SK-N-SH (cell line): Measurements from ENCODE around the gene DNAJB12. TPM values are rescaled to one million over a fixed set of nuclear protein-coding genes. Genes with fewer than 3 reads are reported as not detected.

Experiments
- CTCF ChIA-PET: fragments of 300-600, 350-600 bp; formaldehyde crosslinking; extraction: SDS; loops from one replicate; lab custom pipeline; 2021; lab: Yijun Ruan, JAX
- POLR2A ChIA-PET: fragments of 350-600 bp; sonication (Branson Sonifier 250); formaldehyde crosslinking; extraction: SDS; loops from one replicate; lab custom pipeline; 2020; ENCODE audit warnings: antibody characterized with exemption, inconsistent platforms; lab: Yijun Ruan, JAX
- DNase-seq: peaks from one replicate; pipeline ENCODE4 v3.0.0; 2012
- H2AFZ ChIP-seq: fragments of 200-600 bp; sonication (generic); 2 replicates; pipeline ENCODE4 v1.8.1; 2016; ENCODE audit warnings: antibody characterized with exemption, mild to moderate bottlenecking, low read depth
- H3F3A ChIP-seq: fragments of 200-600 bp; sonication (generic); replicated peaks from 2 replicates; pipeline ENCODE3; 2016; ENCODE audit warnings: antibody characterized with exemption, mild to moderate bottlenecking; ENCODE audit not compliant: insufficient read depth
- H3K27ac ChIP-seq, 2 experiments: fragments of 200-500 bp in 1 of 2; fragments of 200-600 bp in 1 of 2; sonication (Bioruptor generic) in 1 of 2; sonication (generic), shearing (Covaris generic) in 1 of 2; 2 replicates each; pipeline versions ENCODE4 v1.5.1 to v1.6.1; 2014 to 2016; ENCODE audit warnings: low read depth in 2 of 2, inconsistent platforms in 1 of 2, low read length in 1 of 2, mild to moderate bottlenecking in 1 of 2, mixed read lengths in 1 of 2
- H3K27me3 ChIP-seq: fragments of 200-600 bp; sonication (generic), shearing (Covaris generic); 2 replicates; pipeline ENCODE4 v1.6.1; 2016; ENCODE audit warnings: mixed run types; ENCODE audit not compliant: insufficient read depth
- H3K36me3 ChIP-seq, 2 experiments: fragments of 200-500 bp in 1 of 2; fragments of 200-600 bp in 1 of 2; sonication (Bioruptor generic) in 1 of 2; sonication (generic) in 1 of 2; replicated peaks in 1 of 2; 2 replicates each; pipeline versions ENCODE3 to v1.5.1; 2014 to 2016; ENCODE audit warnings: low read length in 1 of 2, mild to moderate bottlenecking in 1 of 2; ENCODE audit not compliant: insufficient read depth in 2 of 2, control insufficient read depth in 1 of 2
- H3K4me1 ChIP-seq, 2 experiments: fragments of 200-500 bp in 1 of 2; fragments of 200-600 bp in 1 of 2; sonication (Bioruptor generic) in 1 of 2; sonication (generic), shearing (Covaris generic) in 1 of 2; 2 replicates each; pipeline versions ENCODE4 v1.5.1 to v1.6.1; 2014 to 2016; ENCODE audit warnings: low read depth in 1 of 2, low read length in 1 of 2, mixed run types in 1 of 2; ENCODE audit not compliant: insufficient read depth in 2 of 2, control insufficient read depth in 1 of 2
- H3K4me2 ChIP-seq: fragments of 200-600 bp; sonication (generic), shearing (Covaris generic); 2 replicates; pipeline ENCODE4 v1.6.1; 2017; ENCODE audit warnings: mixed run types
- H3K4me3 ChIP-seq, 2 experiments: fragments of 200-500 bp in 1 of 2; fragments of 200-600 bp in 1 of 2; sonication (Bioruptor generic) in 1 of 2; sonication (generic), shearing (Covaris generic) in 1 of 2; 2 replicates each; pipeline versions ENCODE4 v1.5.1 to v1.8.1; 2014 to 2016; ENCODE audit warnings: low read depth in 2 of 2, inconsistent platforms in 1 of 2, low read length in 1 of 2, mild to moderate bottlenecking in 1 of 2, mixed read lengths in 1 of 2, moderate library complexity in 1 of 2
- H3K79me2 ChIP-seq: fragments of 200-600 bp; sonication (generic); 2 replicates; pipeline ENCODE4 v1.8.1; 2017; ENCODE audit warnings: mild to moderate bottlenecking; ENCODE audit not compliant: insufficient read depth
- H3K9ac ChIP-seq: fragments of 200-600 bp; sonication (generic); 2 replicates; pipeline ENCODE4 v1.6.1; 2017; ENCODE audit warnings: mixed run types
- H3K9me2 ChIP-seq: fragments of 200-600 bp; sonication (generic); 2 replicates; pipeline ENCODE4 v1.6.1; 2017; ENCODE audit warnings: mixed run types
- H3K9me3 ChIP-seq: fragments of 200-600 bp; sonication (generic); 2 replicates; pipeline ENCODE4 v1.6.1; 2017; ENCODE audit warnings: mixed run types, mild to moderate bottlenecking, moderate library complexity
- H4K20me1 ChIP-seq: fragments of 200-600 bp; sonication (generic); 2 replicates; pipeline ENCODE4 v1.6.1; 2017; ENCODE audit warnings: mild to moderate bottlenecking, mixed run types; ENCODE audit not compliant: insufficient read depth
- FOSL2 ChIP-seq: IDR thresholded peaks from 2 replicates; pipeline ENCODE4 v1.4.0; 2012; ENCODE audit warnings: low read depth, mild to moderate bottlenecking, moderate library complexity, borderline replicate concordance
- FOXM1 ChIP-seq: IDR thresholded peaks from 2 replicates; pipeline ENCODE4 v1.4.0; 2012; ENCODE audit warnings: low read depth, mild to moderate bottlenecking
- JUND ChIP-seq: IDR thresholded peaks from 2 replicates; pipeline ENCODE4 v1.4.0; 2012
- MXI1 ChIP-seq: IDR thresholded peaks from 2 replicates; pipeline ENCODE4 v1.6.1; 2012; ENCODE audit warnings: mild to moderate bottlenecking, low read depth, low read length, improper control_type of control experiment
- NRF1 ChIP-seq: IDR thresholded peaks from 2 replicates; pipeline ENCODE4 v1.6.1; 2012; ENCODE audit warnings: low read depth, mild to moderate bottlenecking, low read length
- POLR2AphosphoS5 ChIP-seq: IDR thresholded peaks from 2 replicates; pipeline ENCODE4 v1.6.1; 2012; ENCODE audit warnings: low read depth, low read length
- RAD21 ChIP-seq: IDR thresholded peaks from 2 replicates; pipeline ENCODE4 v1.6.1; 2012; ENCODE audit warnings: mild to moderate bottlenecking, low read length
- RXRA ChIP-seq: IDR thresholded peaks from 2 replicates; pipeline ENCODE4 v1.4.0; 2012; ENCODE audit warnings: low read depth, mild to moderate bottlenecking, borderline replicate concordance
- SMC3 ChIP-seq: IDR thresholded peaks from 2 replicates; pipeline ENCODE4 v1.6.1; 2012; ENCODE audit warnings: low read depth, low read length, improper control_type of control experiment
- TAF1 ChIP-seq: IDR thresholded peaks from 2 replicates; pipeline ENCODE4 v1.6.1; 2012; ENCODE audit warnings: low read depth, mild to moderate bottlenecking, low read length, moderate library complexity, borderline replicate concordance
- TEAD4 ChIP-seq: IDR thresholded peaks from 2 replicates; pipeline ENCODE4 v1.4.0; 2012; ENCODE audit warnings: mild to moderate bottlenecking, borderline replicate concordance; ENCODE audit not compliant: insufficient read depth
- YY1 ChIP-seq: IDR thresholded peaks from 2 replicates; pipeline ENCODE4 v1.4.0; 2012; ENCODE audit warnings: low read depth, mild to moderate bottlenecking
- WGBS: methylation state at CpG from one replicate; pipeline ENCODE4 v1.1.6; 2017; ENCODE audit warnings: low lambda C conversion rate; 5-methylcytosine and 5-hydroxymethylcytosine counted together
- polyA plus RNA-seq, 3 experiments: library from polyadenylated mRNA; depleted of rRNA; stranded (reverse); fragments of >200 nt; gene quantifications; 2 replicates each; pipeline ENCODE4 v1.2.3, GENCODE V29; 2012
- TF ChIP-seq, protein P1 (sequence below): IDR thresholded peaks from 2 replicates; pipeline ENCODE4 v1.4.0; 2012; ENCODE audit warnings: low read depth, borderline replicate concordance
- TF ChIP-seq, protein P2 (sequence below): fragments of 150-350 bp; IDR thresholded peaks from 2 replicates; pipeline ENCODE4 v1.6.1; 2017; ENCODE audit warnings: antibody characterized with exemption, low read length, low read depth, borderline replicate concordance
- TF ChIP-seq, protein P3 (sequence below): IDR thresholded peaks from 2 replicates; pipeline ENCODE4 v1.6.1; 2012; ENCODE audit warnings: mild to moderate bottlenecking, low read depth, low read length, moderate library complexity

DNAJB12 gene
- polyA plus RNA-seq, 1 of the 3 experiments (the other 2 are of a cell fraction) = 25.8 TPM

DNA sequence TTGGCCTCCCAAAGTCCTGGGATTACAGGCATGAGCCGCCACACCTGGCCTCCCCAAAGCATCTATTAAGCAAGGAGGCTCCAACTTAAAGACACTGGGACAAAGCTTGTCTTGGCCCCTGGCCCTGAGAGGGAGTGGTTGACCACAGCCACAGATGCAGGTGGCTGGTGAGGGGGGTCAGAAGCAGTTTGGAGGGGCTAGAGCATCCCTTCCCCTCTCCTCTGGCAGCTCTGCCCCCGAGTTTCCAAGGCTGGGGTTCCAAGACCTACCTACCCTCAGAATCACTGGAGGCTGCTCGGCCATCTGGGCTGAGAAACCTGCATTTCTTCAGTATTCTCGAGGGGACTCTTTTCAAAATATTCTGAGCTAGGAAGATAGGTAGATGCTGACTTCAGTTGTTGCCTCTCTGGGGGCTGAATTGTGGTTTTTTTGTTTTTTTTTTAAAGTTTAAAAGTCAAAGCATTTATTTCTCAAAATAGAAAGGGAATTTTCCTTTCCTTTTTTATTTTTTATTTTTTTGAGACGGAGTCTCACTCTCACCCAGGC is 48.4 kb downstream of the DNAJB12 start:
- CTCF ChIA-PET = interaction anchor here (1.5 kb wide), 1 partner anchor 31 kb away, joined by 3 read pairs; no protein-coding TSS in a partner anchor

More for the DNA sequence above, 48.4 kb downstream of the DNAJB12 start:
- H3K27ac ChIP-seq = no peak overlapping the region
- H3K36me3 ChIP-seq = no peaks in the 10 kb centered on the region
- no peak overlapping the region for H3K4me2 ChIP-seq
- no peaks in the 10 kb centered on the region for H3K27me3 ChIP-seq
- POLR2A ChIA-PET = interaction anchor here (0.7 to 1.3 kb wide), 2 partner anchors 30 to 33 kb away, joined by 3 to 4 read pairs; partner anchors contain the start of gene DDIT4
- H3K9me2 ChIP-seq = no peaks in the 10 kb centered on the region
- 76% methylated on average over 4 of the region's 5 CpGs for WGBS
- H3K4me1 ChIP-seq = peaks cover 9 to 29% of the 10 kb centered on the region in 2 experiments; a peak in 2 of 4 replicates
- no peaks in the 10 kb centered on the region for H4K20me1 ChIP-seq
- H3K4me3 ChIP-seq = no peak overlapping the region
- H3K9ac ChIP-seq = no peak overlapping the region
- no peak for DNase-seq
- no peaks in the 10 kb centered on the region for H3K9me3 ChIP-seq
- H2AFZ ChIP-seq = no peak overlapping the region
- TF ChIP-seq YY1 (no peak), RXRA (no peak), NRF1 (no peak), FOSL2 (no peak), TAF1 (no peak), FOXM1 (no peak), SMC3 (no peak), POLR2AphosphoS5 (no peak), RAD21 (no peak), JUND (no peak), TEAD4 (no peak), MXI1 (no peak)
- TF ChIP-seq, protein P1, sequence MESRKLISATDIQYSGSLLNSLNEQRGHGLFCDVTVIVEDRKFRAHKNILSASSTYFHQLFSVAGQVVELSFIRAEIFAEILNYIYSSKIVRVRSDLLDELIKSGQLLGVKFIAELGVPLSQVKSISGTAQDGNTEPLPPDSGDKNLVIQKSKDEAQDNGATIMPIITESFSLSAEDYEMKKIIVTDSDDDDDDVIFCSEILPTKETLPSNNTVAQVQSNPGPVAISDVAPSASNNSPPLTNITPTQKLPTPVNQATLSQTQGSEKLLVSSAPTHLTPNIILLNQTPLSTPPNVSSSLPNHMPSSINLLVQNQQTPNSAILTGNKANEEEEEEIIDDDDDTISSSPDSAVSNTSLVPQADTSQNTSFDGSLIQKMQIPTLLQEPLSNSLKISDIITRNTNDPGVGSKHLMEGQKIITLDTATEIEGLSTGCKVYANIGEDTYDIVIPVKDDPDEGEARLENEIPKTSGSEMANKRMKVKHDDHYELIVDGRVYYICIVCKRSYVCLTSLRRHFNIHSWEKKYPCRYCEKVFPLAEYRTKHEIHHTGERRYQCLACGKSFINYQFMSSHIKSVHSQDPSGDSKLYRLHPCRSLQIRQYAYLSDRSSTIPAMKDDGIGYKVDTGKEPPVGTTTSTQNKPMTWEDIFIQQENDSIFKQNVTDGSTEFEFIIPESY = no peak
- TF ChIP-seq, protein P2, sequence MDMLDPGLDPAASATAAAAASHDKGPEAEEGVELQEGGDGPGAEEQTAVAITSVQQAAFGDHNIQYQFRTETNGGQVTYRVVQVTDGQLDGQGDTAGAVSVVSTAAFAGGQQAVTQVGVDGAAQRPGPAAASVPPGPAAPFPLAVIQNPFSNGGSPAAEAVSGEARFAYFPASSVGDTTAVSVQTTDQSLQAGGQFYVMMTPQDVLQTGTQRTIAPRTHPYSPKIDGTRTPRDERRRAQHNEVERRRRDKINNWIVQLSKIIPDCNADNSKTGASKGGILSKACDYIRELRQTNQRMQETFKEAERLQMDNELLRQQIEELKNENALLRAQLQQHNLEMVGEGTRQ = no peak
- TF ChIP-seq, protein P3, sequence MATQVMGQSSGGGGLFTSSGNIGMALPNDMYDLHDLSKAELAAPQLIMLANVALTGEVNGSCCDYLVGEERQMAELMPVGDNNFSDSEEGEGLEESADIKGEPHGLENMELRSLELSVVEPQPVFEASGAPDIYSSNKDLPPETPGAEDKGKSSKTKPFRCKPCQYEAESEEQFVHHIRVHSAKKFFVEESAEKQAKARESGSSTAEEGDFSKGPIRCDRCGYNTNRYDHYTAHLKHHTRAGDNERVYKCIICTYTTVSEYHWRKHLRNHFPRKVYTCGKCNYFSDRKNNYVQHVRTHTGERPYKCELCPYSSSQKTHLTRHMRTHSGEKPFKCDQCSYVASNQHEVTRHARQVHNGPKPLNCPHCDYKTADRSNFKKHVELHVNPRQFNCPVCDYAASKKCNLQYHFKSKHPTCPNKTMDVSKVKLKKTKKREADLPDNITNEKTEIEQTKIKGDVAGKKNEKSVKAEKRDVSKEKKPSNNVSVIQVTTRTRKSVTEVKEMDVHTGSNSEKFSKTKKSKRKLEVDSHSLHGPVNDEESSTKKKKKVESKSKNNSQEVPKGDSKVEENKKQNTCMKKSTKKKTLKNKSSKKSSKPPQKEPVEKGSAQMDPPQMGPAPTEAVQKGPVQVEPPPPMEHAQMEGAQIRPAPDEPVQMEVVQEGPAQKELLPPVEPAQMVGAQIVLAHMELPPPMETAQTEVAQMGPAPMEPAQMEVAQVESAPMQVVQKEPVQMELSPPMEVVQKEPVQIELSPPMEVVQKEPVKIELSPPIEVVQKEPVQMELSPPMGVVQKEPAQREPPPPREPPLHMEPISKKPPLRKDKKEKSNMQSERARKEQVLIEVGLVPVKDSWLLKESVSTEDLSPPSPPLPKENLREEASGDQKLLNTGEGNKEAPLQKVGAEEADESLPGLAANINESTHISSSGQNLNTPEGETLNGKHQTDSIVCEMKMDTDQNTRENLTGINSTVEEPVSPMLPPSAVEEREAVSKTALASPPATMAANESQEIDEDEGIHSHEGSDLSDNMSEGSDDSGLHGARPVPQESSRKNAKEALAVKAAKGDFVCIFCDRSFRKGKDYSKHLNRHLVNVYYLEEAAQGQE = no peak
- H3F3A ChIP-seq = no peaks in the 10 kb centered on the region
- H3K79me2 ChIP-seq = no peaks in the 10 kb centered on the region
